Measurements from ENCODE around the gene SLC2A6.

SLC2A6 gene

GRCh38 chr9:133459476-133460404 lies 19.2 kb downstream of the SLC2A6 start, which contains the start of gene CACFD1:
Gene CACFD1, plus strand, starts transcription at chr9:133459978. Its CDS starts 89 bp downstream, at chr9:133460067.
- no peak for TF ChIP-seq CTCF (IDR thresholded peaks at IDR 0.05; ENCODE audit: borderline replicate concordance, control extremely low read depth, extremely low read depth, insufficient read depth, missing control alignments)
- DNase-seq (ENCODE audit: low spot score) = peak; percentile 99
- in situ Hi-C loops (cut with MboI; ENCODE audit: low sequenced_read_pairs, unreplicated experiment) = no loop called here

GRCh38 chr9:133458643-133459312 lies 20.1 kb downstream of the SLC2A6 start:
- no peak for DNase-seq (ENCODE audit: low spot score)
- TF ChIP-seq CTCF (IDR thresholded peaks at IDR 0.05; ENCODE audit: borderline replicate concordance, control extremely low read depth, extremely low read depth, insufficient read depth, missing control alignments) = no peak
- in situ Hi-C loops (cut with MboI; ENCODE audit: low sequenced_read_pairs, unreplicated experiment) = no loop called here

GRCh38 chr9:133457748-133458147 lies 21.2 kb downstream of the SLC2A6 start:
- TF ChIP-seq CTCF (IDR thresholded peaks at IDR 0.05; ENCODE audit: borderline replicate concordance, control extremely low read depth, extremely low read depth, insufficient read depth, missing control alignments) = no peak
- in situ Hi-C loops (cut with MboI; ENCODE audit: low sequenced_read_pairs, unreplicated experiment) = no loop called here
- DNase-seq (ENCODE audit: low spot score) = no peak

GRCh38 chr9:133457233-133457632 lies 21.7 kb downstream of the SLC2A6 start:
- DNase-seq (ENCODE audit: low spot score) = no peak
- in situ Hi-C loops (cut with MboI; ENCODE audit: low sequenced_read_pairs, unreplicated experiment) = no loop called here
- TF ChIP-seq CTCF (IDR thresholded peaks at IDR 0.05; ENCODE audit: borderline replicate concordance, control extremely low read depth, extremely low read depth, insufficient read depth, missing control alignments) = no peak

GRCh38 chr9:133456409-133456808 lies 22.5 kb downstream of the SLC2A6 start:
- TF ChIP-seq CTCF (IDR thresholded peaks at IDR 0.05; ENCODE audit: borderline replicate concordance, control extremely low read depth, extremely low read depth, insufficient read depth, missing control alignments) = no peak
- DNase-seq (ENCODE audit: low spot score) = no peak
- in situ Hi-C loops (cut with MboI; ENCODE audit: low sequenced_read_pairs, unreplicated experiment) = no loop called here

- no peak for TF ChIP-seq CTCF (IDR thresholded peaks at IDR 0.05; ENCODE audit: borderline replicate concordance, control extremely low read depth, extremely low read depth, insufficient read depth, missing control alignments)
- in situ Hi-C loops (cut with MboI; ENCODE audit: low sequenced_read_pairs, unreplicated experiment) = no loop called here
- no peak for DNase-seq (ENCODE audit: low spot score)
Measured at GRCh38 chr9:133455936-133456335, 23.0 kb downstream of the SLC2A6 start.

Data from GM13976 (cell line).